Activated CD8-positive, alpha-beta memory T cell treated with anti-CD3 and anti-CD28 coated beads, Interleukin-2, amount 50 U/mL, for 1 hour (primary cell): ENCODE data around the gene GAB2.

Source experiments
- DNase-seq: peaks from one replicate; pipeline ENCODE4 v3.0.0-alpha.2; 2020; ENCODE audit errors: extremely low read depth

Gene GAB2

DNA sequence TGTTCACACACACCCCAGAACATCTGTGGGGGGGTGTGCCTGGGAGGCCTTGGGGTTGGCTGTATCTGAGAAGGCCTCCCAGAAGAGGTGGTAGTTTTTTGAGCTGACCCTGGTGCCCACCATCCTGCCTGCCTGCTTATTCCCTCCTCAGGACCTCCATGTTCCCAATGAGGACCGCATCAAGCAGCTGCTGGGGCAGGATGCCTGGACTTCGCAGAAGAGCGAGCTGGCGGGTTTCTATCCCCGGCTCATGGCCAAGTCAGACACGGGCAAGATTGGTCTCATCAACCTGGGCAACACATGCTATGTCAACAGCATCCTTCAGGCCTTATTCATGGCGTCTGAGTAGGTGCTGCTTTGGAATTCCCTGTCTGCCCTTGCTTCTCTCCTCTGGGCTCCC is 211.9 kb downstream of the GAB2 start:
- DNase-seq = no peak

DNA sequence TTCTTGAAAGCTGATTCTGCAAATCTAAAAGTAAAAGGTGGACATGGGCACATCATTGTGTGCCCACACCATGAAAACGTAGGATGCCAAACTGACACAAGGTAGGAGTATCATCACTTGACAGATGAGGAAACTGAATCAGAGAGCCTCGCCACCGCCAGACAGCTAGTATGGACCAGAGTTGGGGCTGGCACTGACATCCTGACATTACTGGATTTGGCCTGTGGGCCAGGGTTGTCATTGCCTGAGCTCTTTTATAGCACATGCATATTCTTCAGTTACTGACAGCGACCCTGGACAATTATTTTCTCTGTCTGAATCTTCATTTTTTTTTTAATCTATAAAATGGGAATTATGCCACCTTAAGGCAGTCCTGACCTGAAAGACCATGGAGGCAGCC is 212.4 kb downstream of the GAB2 start:
- no peak for DNase-seq

DNA sequence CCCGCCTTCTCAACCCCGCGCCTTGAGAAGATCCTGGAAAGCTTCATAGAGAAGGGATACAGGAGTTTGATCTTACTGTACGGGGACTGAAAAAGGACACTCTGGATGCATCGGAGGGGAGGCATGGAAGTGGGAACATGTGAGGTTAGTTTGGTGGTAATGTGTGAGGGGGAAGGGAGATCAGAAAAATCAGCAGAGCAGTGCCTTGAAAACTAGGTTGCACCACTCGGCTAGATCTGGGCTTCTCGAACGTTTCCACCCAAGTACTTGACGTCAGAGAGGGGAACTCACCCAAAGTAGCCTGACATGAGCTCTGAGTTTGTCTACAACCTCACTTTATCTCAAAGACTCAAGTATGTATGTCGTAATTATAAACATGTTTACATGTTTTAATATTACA is 214.4 kb downstream of the GAB2 start:
- DNase-seq = peak; percentile 60

DNA sequence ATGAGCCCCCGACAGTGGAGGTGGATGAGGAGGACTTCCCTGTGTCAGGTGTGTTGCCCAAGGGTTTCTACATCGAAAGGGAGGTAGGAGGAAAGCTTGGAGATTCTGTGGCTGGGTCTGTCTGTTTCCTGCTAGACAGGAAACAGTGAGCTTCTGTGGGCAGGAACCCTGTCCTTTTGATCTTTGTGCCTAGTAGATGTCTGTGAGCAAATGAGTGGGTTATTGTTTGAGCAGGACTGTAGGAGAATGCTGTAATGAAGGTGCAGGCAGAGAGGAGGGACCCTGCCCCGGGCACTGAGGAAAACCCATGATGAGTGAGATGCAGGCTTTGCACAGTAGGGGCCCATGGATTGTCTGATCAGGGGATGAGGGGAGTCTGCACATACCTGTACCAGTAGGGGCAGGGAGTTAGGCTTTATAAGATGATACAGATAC is 214.9 kb downstream of the GAB2 start:
- peak; percentile 54 for DNase-seq

DNA sequence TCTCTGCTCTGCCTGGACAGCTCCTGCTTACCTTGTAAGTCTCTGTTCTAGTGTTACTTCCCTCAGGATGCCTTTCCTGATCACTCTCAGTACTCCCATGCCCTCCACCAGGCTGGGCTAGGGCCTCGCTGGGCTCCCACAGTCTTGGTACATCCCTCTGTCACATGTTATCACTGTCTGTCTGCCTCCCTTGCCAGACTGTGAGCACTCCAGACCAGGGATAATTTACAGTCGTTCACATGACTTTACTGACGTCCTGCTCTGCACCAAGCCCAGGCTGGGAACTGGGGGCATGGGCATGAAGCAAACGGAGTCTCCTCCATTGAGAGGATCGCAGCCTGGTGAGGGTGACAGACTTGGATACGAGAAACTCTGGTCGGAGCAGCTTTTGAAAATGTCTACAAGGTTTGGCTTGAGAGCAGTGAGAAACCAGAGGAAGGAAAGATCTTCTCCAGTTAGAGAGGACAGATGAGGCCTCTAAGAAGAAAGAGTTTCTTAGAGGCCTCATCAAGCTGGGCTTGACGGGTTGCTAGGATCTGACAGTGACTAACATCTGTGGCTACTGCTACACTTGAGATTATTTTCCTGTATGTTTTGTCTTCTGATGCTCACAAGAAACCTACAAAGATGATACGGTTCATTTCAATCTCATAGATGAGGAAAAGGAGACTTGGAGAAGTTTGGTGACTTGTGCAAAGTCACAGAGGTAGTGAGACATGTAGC is 216.4 kb downstream of the GAB2 start:
- no peak for DNase-seq

DNA sequence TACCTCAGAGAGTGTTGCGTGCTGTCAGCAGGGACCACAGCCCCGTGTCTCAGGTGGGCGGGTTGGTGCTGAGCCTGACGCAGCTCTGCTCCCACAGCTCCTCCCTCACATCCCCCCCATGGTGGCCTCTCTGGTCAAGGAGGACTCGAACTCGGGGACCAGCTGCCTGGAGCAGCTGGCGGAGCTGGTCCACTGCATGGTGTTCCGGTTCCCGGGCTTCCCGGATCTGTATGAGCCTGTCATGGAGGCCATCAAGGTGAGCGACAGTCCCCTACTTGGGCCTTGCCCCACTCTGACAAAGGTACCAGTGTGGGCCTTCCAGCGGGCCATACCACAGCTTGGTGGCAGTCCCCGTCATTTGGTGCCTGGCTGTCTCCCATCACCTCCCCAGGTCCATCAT is 217.1 kb downstream of the GAB2 start:
- no peak for DNase-seq

DNA sequence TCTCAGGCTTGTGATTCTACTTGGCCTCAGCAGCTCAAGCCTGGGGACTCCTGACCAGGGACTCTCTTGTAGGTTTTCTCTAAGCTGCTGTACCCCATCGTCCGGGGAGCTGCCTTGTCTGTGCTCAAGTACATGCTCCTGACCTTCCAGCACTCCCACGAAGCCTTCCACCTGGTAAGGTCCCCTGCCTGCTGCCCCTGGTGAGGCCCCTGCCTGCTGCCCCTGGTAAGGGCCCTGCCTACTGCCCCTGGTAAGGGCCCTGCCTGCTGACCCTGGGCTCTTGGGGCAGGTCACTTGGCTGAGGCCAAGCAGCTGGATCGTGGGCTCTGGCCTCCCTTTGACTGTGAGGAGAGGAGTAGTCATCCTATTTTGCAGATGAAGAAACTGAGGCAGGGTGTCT is 217.6 kb downstream of the GAB2 start:
- no peak for DNase-seq

DNA sequence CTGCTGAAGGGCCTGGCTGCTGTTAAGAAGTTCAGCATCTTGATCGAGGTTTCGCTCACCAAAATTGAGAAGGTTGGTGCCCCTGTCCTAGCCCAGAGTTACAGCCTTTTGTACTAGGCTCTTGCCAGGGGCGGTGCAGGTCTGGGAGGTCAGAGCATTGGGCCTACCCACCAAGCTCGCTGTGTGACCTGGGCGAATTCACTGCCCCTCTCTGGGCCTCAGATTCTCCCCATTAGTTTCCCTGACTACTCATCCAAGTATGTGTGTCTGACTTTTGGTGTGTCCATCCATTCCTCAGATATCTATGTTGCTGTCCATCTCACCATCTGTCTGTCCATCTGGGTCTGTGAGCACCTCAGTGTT is 218.0 kb downstream of the GAB2 start:
- DNase-seq = no peak

DNA sequence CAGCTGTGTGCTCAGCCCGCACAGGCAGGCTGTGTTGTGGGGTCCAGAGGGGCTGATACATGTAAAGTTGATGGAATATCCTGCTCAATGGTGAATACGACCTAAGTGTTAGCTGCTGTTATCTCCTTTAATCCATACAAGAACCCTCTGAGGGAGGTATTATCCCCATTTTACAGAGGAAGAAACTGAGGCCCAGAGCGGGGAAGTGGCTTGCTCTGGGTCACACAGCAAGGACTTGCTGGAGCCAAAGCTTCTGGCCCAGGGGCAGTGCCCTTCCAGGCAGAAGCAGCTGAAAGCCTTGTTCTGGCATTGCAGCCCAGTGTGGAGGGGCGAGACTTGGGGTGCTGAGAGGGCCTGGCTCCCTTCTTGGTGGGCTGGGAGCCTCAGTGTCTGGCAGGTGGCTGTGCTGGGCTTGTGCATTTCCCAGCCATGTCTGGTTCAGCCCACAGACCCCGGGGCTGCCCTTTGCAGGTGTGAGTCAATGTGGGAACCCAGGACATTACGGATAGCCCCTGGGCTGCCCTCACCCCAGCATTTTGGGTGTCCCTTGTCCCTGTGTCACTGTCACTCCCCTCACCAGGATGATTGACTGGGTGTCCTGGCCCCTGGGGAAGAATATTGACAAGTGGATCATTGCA is 218.5 kb downstream of the GAB2 start:
- no peak for DNase-seq

DNA sequence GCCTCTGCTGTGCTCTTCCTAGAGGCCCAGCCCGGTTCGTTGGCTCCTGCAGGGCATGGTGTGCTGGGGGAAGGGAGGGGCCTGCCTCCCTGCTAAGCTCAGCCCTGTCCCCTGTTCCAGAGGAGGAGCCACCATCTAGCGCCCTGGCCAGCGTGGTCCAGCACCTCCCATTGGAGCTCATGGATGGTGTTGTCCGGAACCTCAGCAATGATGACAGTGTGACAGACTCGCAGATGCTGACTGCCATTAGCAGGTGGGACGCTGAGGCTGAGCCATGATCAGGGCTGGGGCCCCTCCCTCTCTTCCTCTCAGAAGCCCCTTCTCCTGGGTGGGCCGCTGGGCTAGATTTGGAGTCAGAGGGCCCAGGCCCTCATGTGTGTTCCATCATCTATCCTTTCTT is 219.8 kb downstream of the GAB2 start:
- no peak for DNase-seq

DNA sequence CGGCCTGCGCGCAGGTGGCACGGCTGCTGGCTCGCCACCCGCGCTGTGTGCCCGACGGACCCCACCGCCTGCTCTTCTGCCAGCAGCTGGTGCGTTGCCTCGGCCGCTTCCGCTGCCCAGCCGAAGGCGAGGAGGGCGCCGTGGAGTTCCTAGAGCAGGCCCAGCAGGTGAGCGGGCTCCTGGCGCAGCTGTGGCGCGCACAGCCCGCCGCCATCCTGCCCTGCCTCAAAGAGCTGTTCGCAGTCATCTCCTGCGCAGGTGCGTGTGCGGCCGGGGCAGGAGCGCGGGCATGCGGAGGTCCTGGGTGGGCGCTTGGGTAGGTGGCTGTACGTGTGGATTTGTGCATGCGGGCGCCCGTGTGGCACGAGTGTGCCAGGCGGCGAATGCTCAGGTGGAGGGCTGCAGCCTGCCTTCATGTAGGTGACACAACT is 220.9 kb downstream of the GAB2 start:
- no peak for DNase-seq

DNA sequence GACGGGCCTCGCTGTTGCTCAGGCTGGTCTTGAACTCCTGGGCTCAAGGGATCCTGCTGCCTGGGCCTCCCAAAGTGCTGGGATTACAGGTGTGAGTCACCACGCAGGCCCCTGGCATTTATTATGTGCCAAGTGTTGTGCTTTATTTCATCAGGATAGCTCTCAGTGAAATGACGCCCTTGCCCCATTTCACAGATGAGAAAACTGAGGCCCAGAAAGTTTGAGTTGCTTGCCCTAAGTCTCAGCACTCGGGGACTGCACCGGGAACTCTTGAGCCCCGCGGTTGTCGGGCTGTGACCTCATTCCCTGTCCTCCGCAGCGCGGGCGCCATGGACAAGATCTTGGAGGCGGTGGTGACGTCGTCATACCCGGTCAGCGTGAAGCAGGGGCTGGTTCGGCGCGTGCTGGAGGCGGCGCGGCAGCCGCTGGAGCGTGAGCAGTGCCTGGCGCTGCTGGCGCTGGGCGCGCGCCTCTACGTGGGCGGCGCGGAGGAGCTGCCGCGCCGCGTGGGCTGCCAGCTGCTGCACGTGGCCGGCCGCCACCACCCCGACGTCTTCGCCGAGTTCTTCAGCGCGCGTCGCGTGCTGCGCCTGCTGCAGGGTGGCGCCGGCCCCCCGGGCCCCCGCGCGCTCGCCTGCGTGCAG is 221.6 kb downstream of the GAB2 start:
- no peak for DNase-seq

DNA sequence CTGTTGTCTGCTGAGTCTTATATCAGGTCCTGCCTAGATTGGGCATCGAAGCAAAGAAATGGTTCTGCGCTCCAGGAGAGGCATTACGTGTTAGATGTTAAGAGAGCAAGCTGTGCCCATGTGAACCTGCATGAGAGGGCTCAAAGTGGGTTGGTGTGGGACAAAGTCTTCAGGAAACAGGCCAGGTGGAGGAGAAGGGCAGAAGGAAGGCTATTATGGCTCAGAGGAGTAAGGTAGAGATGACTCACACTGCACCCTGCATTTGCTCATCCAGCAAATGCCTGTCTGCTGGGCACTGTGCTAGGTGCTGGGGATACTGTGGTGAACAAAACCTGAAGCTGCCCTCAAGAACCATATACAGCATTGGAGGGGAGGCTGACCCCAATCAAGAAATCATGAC is 223.1 kb downstream of the GAB2 start:
- no peak for DNase-seq

DNA sequence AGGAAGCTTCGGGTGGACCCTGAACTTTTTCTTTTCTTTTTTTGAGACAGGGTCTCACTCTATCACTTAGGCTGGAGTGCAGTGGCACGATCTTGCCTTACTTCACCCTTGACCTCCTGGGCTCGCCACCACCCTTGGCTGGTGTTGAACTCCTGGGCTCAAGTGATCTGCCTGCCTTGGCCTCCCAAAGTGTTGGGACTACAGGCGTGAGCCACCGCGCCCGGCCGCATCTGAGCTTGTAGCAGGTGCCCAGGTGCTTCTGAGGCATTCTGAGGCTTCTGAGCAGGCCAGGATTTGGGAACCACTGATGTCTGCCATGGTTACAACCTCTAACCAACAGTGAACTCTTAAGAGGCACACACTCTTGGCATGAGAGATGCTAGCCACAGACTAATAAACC is 223.8 kb downstream of the GAB2 start:
- DNase-seq = no peak

DNA sequence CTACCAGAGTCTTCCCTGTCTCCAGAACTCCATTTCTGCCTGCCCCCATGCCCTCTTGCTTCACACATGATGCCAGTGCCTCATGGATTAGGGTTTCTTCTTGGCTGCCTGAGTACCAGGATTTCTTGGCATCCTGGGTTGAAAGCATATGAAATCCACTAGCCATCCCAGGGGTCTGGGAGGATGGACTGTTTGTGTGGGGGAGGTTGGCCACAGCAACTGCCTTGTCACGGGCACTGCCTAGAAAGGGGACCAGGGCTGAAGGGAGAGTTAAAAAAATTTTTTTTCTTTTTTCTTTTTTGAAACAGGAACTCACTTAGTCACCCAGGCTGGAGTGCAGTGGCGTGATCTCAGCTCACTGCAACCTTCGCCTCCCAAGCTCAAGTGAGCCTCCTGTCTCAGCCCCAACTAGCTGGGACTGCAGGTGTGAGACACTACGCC is 224.7 kb downstream of the GAB2 start:
- DNase-seq = no peak

DNA sequence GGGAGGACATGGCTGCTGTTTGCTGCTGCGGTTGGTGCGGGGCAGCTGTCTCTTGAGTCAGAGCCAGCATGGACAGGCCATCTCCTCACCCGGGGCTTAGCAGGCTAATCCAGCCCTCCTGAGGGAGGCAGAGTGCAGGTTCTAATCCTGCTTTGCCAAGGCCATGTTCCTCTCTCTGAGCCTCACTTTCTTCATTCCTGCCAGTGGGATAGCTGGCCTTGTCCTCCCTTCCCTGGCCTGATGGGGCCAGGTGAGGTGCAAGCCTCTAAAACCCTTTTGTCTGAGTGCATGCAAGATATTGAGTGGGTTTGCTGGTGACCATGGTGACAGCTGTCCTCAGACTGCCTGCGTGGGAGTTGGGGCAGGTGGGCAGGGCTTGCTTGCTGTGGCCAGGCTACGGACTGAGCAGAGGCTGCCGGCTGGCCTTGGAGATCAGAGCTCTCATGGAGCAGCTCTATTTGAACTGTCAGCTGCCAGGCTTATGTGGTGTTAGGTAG is 225.3 kb downstream of the GAB2 start:
- DNase-seq = no peak

DNA sequence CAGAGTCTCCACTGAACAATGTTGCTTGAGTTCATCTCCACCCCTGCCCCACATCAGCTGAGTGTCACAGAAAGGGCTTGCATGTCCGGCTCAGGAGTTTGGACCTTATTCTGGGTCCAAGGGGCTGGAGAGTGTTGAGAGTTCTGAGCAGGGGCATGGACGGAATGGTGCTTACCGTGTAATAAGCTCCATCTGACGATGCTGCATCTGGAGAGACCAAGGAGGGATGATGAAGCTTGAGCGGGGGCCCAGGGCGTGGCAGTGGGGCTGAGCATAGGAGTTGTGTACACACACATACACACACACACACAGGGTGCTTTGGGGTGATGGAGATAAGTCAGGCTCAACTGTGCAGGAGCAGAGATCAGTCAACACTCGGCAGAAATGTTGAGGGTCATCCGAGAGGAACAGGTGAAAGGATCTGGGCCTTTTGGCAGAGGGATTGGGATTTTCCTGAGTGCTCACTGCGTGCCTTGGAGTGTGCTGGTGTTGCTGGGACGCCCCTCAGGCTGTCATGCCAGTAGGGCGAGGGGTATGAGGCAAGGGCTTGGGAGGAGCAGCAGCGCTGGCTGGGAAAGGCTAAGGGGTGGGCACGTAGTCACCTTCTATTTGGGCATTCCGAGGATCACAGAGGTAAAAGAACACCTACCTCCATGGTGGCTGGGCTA is 226.6 kb downstream of the GAB2 start:
- DNase-seq = no peak

DNA sequence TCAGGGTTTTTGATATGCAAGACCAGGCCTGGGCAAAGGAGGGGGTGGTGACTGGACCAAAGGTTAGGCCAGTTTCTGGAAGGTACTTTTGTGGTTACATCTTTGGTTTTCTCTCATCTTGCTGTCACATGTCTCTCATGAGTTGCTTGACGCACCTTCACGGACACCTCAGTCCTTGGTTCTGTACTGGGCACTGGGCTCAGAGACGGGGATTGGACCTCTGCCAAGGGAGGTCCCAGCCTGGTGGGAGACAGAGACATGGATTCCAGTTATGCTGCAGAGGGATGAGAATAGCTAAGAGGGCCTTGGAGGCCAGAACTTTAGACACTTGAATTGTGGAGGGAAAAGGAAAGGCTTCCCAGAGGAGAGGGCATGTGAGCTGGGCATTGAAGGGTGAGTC is 227.2 kb downstream of the GAB2 start:
- DNase-seq = no peak

DNA sequence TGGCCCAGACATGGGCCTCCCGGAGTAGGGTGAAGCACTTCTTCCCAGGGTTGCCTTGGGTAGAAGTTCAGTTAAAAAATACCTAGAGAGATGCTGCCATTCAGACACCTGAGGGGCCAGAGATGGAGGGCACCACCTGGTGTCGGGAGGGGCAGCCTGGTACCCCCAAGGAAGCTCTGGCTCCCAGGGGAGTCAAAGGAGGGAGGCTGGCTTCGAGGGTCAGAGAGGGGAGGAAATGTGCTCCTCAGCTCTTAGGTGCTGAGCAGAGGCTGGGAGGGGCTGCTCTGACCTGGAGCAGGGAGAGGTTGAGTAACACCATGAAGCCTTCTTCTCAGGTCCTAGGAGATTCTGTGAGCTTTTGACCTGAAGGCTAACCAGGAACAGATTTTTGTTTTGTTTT is 227.8 kb downstream of the GAB2 start:
- no peak for DNase-seq

DNA sequence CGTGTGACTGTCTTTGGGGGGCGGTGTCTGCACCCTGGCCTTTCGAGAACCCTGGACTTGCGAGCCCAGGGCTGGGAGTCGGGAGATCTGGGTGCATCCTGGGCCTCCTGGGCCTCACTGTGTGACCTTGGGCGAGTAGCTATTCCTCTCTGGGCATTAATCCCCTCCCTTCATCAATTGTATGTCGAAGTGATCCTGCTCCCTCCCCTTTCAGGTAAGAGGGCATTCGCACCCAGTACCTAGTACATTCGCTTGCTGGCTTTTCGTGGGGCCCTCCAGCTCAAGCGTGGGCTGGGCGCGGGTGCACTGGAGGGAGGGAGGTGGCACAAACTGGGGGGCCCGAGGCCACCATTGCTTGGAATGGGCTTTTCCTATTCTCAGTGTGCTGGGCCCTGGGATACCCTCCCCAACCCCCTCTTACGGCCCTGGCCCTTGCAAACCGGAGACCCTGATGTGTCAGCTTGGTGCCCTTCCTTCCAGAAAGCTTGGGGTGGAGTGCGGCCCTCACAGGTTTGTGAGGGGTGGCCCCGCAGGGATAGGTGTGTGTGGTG is 228.4 kb downstream of the GAB2 start:
- DNase-seq = no peak

DNA sequence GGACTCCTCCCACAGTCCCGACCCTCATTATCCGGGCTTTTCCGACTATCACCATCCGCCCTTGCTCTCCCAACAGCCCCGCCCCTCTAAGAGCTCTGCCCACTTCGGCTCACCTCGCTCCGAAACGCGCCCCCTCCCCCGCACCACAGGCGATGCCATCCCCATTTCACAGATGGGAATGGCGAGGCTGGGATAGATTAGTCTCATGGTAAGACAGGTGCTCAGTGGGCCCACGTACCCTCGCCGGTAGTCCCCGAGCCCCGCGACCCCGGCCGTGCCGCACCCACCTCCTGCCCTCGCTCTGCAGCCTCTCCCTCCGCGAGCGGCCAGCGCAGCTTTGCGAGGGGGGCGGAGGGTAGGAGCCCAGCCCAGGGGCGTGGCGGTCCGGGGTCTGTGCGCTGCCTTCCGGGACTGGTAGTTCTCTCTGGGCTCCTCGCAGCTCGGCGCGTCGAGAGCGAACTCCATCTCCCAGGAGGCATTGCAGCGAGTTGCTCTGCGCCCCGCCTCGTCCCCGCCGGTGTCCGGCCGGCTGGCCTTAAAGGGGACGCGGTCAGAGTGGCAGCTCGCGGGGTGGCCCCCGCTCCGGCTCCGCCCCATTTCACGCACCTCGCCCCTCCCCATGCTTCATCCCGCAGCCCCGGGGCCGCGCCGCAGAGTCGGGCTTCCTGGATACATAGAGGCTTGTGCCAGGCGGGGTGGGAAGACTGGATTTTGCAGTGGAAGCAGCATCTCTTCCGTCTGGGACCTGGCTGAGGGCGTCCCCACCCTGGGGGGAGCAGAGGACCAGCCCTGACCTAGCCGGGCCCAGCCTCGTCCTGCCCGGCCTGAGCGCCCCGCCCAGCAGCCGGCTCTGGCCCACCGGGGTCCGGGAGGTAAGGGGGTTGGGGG is 229.1 kb downstream of the GAB2 start, which contains the start of the genes KCTD21 and USP35:
KCTD21 (minus strand) TSS at position 341 of the 888 bp plus-strand sequence. CDS start 14,072 bp downstream, outside the sequence.
USP35 (plus strand) TSS at position 634 of the 888 bp plus-strand sequence. CDS start 7,327 bp downstream, outside the sequence.
- peak; percentile 74 for DNase-seq
